Measurements from ENCODE around the gene KRTAP8-1.
A peak's percentile ranks its signal among the peaks of the same experiment; 100 is the strongest.

KRTAP8-1 gene

GRCh38 chr21:30838536-30838935, 25.5 kb upstream of the KRTAP8-1 start:
- TF ChIP-seq, protein P1, sequence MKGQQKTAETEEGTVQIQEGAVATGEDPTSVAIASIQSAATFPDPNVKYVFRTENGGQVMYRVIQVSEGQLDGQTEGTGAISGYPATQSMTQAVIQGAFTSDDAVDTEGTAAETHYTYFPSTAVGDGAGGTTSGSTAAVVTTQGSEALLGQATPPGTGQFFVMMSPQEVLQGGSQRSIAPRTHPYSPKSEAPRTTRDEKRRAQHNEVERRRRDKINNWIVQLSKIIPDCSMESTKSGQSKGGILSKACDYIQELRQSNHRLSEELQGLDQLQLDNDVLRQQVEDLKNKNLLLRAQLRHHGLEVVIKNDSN (IDR thresholded peaks at IDR 0.05), result no peak
- TF ChIP-seq FOXM1 (IDR thresholded peaks at IDR 0.05; ENCODE audit: borderline replicate concordance, low read depth), result no peak
- no peak for TF ChIP-seq CREB1 (IDR thresholded peaks at IDR 0.05; ENCODE audit: low read depth)
- TF ChIP-seq EP300 (IDR thresholded peaks at IDR 0.05; ENCODE audit: borderline replicate concordance), result no peak
- TF ChIP-seq RAD21 (IDR thresholded peaks at IDR 0.05; ENCODE audit: low read depth), result no peak
- no peak for TF ChIP-seq CEBPB (IDR thresholded peaks at IDR 0.05)
- TF ChIP-seq YY1 (IDR thresholded peaks at IDR 0.05; ENCODE audit: low read depth), result no peak
- TF ChIP-seq TEAD4 (IDR thresholded peaks at IDR 0.05), result no peak

DNA sequence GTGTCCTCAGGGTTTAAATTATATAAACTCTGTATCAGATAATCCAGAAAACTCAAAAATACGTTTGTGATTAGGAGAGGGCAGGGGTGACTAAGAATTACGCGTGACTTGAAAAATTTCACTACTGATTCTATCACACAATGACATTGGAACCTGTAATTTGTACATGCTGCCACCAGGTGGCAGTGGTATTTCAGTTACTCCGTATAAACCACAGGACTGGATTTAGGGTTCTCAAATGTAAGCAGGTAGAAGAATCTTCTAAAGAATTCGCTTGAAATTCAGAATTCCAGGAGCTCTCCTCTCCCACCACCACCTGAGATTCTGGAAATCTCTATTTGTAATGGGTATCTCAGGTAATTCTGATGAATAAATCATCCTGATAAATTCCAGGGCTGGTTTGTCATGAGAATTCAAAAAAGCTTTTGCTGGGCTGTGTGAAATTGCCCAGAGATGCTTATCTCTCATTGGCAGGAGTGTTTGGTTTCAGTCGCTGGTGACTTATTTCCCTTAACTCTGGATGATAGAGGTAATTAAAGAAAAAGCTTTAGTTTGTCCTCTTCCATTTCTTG, 18.2 kb upstream of the KRTAP8-1 start:
- TF ChIP-seq RAD21 (IDR thresholded peaks at IDR 0.05; ENCODE audit: low read depth) (peak; percentile 20; the same call in 1 of the 2 replicates), YY1 (IDR thresholded peaks at IDR 0.05; ENCODE audit: low read depth) (no peak), EGR1 (IDR thresholded peaks at IDR 0.05) (no peak), CREB1 (IDR thresholded peaks at IDR 0.05; ENCODE audit: low read depth) (no peak), TEAD4 (IDR thresholded peaks at IDR 0.05) (no peak), TCF12 (IDR thresholded peaks at IDR 0.05; ENCODE audit: low read depth) (no peak), TAF1 (IDR thresholded peaks at IDR 0.05; ENCODE audit: low read depth) (no peak)

- TF ChIP-seq CREB1 (IDR thresholded peaks at IDR 0.05; ENCODE audit: low read depth) (no peak), RAD21 (IDR thresholded peaks at IDR 0.05; ENCODE audit: low read depth) (no peak), TEAD4 (IDR thresholded peaks at IDR 0.05) (no peak), EGR1 (IDR thresholded peaks at IDR 0.05) (no peak), TAF1 (IDR thresholded peaks at IDR 0.05; ENCODE audit: low read depth) (no peak), NFIC (IDR thresholded peaks at IDR 0.05) (no peak), EP300 (IDR thresholded peaks at IDR 0.05; ENCODE audit: borderline replicate concordance) (no peak)
- TF ChIP-seq, protein P2, sequence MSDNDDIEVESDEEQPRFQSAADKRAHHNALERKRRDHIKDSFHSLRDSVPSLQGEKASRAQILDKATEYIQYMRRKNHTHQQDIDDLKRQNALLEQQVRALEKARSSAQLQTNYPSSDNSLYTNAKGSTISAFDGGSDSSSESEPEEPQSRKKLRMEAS (IDR thresholded peaks at IDR 0.05), result no peak
- TF ChIP-seq, protein P3, sequence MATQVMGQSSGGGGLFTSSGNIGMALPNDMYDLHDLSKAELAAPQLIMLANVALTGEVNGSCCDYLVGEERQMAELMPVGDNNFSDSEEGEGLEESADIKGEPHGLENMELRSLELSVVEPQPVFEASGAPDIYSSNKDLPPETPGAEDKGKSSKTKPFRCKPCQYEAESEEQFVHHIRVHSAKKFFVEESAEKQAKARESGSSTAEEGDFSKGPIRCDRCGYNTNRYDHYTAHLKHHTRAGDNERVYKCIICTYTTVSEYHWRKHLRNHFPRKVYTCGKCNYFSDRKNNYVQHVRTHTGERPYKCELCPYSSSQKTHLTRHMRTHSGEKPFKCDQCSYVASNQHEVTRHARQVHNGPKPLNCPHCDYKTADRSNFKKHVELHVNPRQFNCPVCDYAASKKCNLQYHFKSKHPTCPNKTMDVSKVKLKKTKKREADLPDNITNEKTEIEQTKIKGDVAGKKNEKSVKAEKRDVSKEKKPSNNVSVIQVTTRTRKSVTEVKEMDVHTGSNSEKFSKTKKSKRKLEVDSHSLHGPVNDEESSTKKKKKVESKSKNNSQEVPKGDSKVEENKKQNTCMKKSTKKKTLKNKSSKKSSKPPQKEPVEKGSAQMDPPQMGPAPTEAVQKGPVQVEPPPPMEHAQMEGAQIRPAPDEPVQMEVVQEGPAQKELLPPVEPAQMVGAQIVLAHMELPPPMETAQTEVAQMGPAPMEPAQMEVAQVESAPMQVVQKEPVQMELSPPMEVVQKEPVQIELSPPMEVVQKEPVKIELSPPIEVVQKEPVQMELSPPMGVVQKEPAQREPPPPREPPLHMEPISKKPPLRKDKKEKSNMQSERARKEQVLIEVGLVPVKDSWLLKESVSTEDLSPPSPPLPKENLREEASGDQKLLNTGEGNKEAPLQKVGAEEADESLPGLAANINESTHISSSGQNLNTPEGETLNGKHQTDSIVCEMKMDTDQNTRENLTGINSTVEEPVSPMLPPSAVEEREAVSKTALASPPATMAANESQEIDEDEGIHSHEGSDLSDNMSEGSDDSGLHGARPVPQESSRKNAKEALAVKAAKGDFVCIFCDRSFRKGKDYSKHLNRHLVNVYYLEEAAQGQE (IDR thresholded peaks at IDR 0.05; ENCODE audit: low read depth), result no peak
Measured at GRCh38 chr21:30829659-30830058, 16.6 kb upstream of the KRTAP8-1 start, which contains the start of gene KRTAP7-1. Gene KRTAP7-1 (minus strand): TSS chr21:30829759. CDS start chr21:30829698, 61 bp downstream.

- TF ChIP-seq NFIC (IDR thresholded peaks at IDR 0.05), result no peak
- TF ChIP-seq TEAD4 (IDR thresholded peaks at IDR 0.05), result no peak
- TF ChIP-seq TCF12 (IDR thresholded peaks at IDR 0.05; ENCODE audit: low read depth), result no peak
- no peak for TF ChIP-seq TAF1 (IDR thresholded peaks at IDR 0.05; ENCODE audit: low read depth)
- no peak for TF ChIP-seq EP300 (IDR thresholded peaks at IDR 0.05; ENCODE audit: borderline replicate concordance)
- no peak for TF ChIP-seq RAD21 (IDR thresholded peaks at IDR 0.05; ENCODE audit: low read depth)
- no peak for TF ChIP-seq CEBPB (IDR thresholded peaks at IDR 0.05)
Measured at GRCh38 chr21:30818837-30819610, 6.0 kb upstream of the KRTAP8-1 start.

DNA sequence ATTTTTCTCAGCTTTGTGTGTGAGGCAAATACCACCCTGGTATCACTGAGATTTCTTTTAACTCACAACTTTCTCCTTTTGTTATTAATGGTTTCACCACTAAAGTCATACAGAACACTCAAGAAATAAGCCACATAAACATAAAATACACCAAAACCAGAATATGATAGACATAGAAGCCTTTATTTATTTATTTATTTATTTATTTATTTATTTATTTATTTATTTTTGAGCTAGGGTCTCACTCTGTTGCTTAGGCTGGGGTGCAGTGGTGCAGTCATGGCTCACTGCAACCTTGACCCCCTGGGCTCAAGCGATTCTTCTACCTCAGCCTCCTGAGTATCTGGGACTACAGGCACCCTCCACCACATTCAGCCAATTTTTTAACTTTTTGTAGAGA, 12.5 kb downstream of the KRTAP8-1 start:
- TF ChIP-seq EGR1 (IDR thresholded peaks at IDR 0.05) (no peak), CREB1 (IDR thresholded peaks at IDR 0.05; ENCODE audit: low read depth) (no peak), CEBPB (IDR thresholded peaks at IDR 0.05) (no peak), TCF12 (IDR thresholded peaks at IDR 0.05; ENCODE audit: low read depth) (no peak), TAF1 (IDR thresholded peaks at IDR 0.05; ENCODE audit: low read depth) (no peak), RAD21 (IDR thresholded peaks at IDR 0.05; ENCODE audit: low read depth) (no peak), YY1 (IDR thresholded peaks at IDR 0.05; ENCODE audit: low read depth) (no peak), NFIC (IDR thresholded peaks at IDR 0.05) (no peak)
- TF ChIP-seq, protein P3 (IDR thresholded peaks at IDR 0.05; ENCODE audit: low read depth), result no peak

GRCh38 chr21:30793581-30794314, 19.3 kb downstream of the KRTAP8-1 start:
- TF ChIP-seq TEAD4 (IDR thresholded peaks at IDR 0.05) (no peak), FOXM1 (IDR thresholded peaks at IDR 0.05; ENCODE audit: borderline replicate concordance, low read depth) (no peak), EGR1 (IDR thresholded peaks at IDR 0.05) (no peak), ZBTB7A (IDR thresholded peaks at IDR 0.05; ENCODE audit: low read depth) (no peak), YY1 (IDR thresholded peaks at IDR 0.05; ENCODE audit: low read depth) (no peak), CREB1 (IDR thresholded peaks at IDR 0.05; ENCODE audit: low read depth) (no peak), NFIC (IDR thresholded peaks at IDR 0.05) (no peak), RAD21 (IDR thresholded peaks at IDR 0.05; ENCODE audit: low read depth) (no peak)
- TF ChIP-seq, protein P1 (IDR thresholded peaks at IDR 0.05), result no peak
- TF ChIP-seq, protein P3 (IDR thresholded peaks at IDR 0.05; ENCODE audit: low read depth), result no peak
- TF ChIP-seq, protein P2 (IDR thresholded peaks at IDR 0.05), result no peak

All from Ishikawa (cell line).